ENCODE measurements around the gene CTSD.

Gene CTSD

GRCh38 chr11:1742869-1743584 lies 20.7 kb downstream of the CTSD start:
- DNase-seq = no peak

GRCh38 chr11:1742371-1742770 lies 21.4 kb downstream of the CTSD start:
- DNase-seq = no peak

GRCh38 chr11:1741741-1742140 lies 22.0 kb downstream of the CTSD start:
- DNase-seq = no peak

- DNase-seq = no peak
These were observed 22.8 kb downstream of the CTSD start for GRCh38 chr11:1740786-1741530.

- DNase-seq = no peak
These were observed 24.2 kb downstream of the CTSD start for GRCh38 chr11:1739576-1739975.

GRCh38 chr11:1738380-1738779 lies 25.3 kb downstream of the CTSD start:
- no peak for DNase-seq

- no peak for DNase-seq
These were observed 26.5 kb downstream of the CTSD start for GRCh38 chr11:1737080-1737757.

GRCh38 chr11:1736447-1736992 lies 27.2 kb downstream of the CTSD start:
- DNase-seq = no peak

GRCh38 chr11:1735271-1735670 lies 28.5 kb downstream of the CTSD start:
- DNase-seq = no peak

- no peak for DNase-seq
These were observed 29.1 kb downstream of the CTSD start for GRCh38 chr11:1734641-1735081.

- no peak for DNase-seq
These were observed 29.7 kb downstream of the CTSD start for GRCh38 chr11:1733716-1734640.

- no peak for DNase-seq
These were observed 30.6 kb downstream of the CTSD start for GRCh38 chr11:1733009-1733715.

- no peak for DNase-seq
These were observed 31.2 kb downstream of the CTSD start for GRCh38 chr11:1732418-1733008.

- no peak for DNase-seq
These were observed 32.2 kb downstream of the CTSD start for GRCh38 chr11:1731451-1732059.

- no peak for DNase-seq
These were observed 33.6 kb downstream of the CTSD start for GRCh38 chr11:1730059-1730629.

- DNase-seq = no peak
These were observed 34.1 kb downstream of the CTSD start for GRCh38 chr11:1729692-1730011.

- DNase-seq = no peak
These were observed 34.6 kb downstream of the CTSD start for GRCh38 chr11:1728931-1729691.

- DNase-seq = no peak
These were observed 35.4 kb downstream of the CTSD start for GRCh38 chr11:1728301-1728700.

GRCh38 chr11:1727861-1728260 lies 35.9 kb downstream of the CTSD start:
- no peak for DNase-seq
